NCI-H2081 treated with DMSO at 0.1 percent for 48 hours (cell line): ENCODE results near the gene ANKS1B.

Source experiments
- DNase-seq: peaks from one replicate; lab custom pipeline; 2025; lab: John Stamatoyannopoulos, UW

Gene ANKS1B

GRCh38 chr12:99573980-99574379 lies 410.8 kb downstream of the ANKS1B start:
- no peak for DNase-seq

GRCh38 chr12:99567072-99567471 lies 417.7 kb downstream of the ANKS1B start:
- DNase-seq, result no peak

GRCh38 chr12:99558109-99558508 lies 426.6 kb downstream of the ANKS1B start:
- no peak for DNase-seq

- no peak for DNase-seq
Observed at GRCh38 chr12:99553461-99553860, 431.3 kb downstream of the ANKS1B start.

GRCh38 chr12:99552022-99552421 lies 432.7 kb downstream of the ANKS1B start:
- DNase-seq, result no peak

- DNase-seq, result no peak
Observed at GRCh38 chr12:99549651-99550050, 435.1 kb downstream of the ANKS1B start.

GRCh38 chr12:99549196-99549595 lies 435.5 kb downstream of the ANKS1B start:
- no peak for DNase-seq

- no peak for DNase-seq
Observed at GRCh38 chr12:99544457-99544856, 440.3 kb downstream of the ANKS1B start.

- DNase-seq, result no peak
Observed at GRCh38 chr12:99529966-99530365, 454.8 kb downstream of the ANKS1B start.

GRCh38 chr12:99528478-99528877 lies 456.3 kb downstream of the ANKS1B start:
- DNase-seq, result no peak

GRCh38 chr12:99523853-99524252 lies 460.9 kb downstream of the ANKS1B start:
- DNase-seq, result no peak

- no peak for DNase-seq
Observed at GRCh38 chr12:99522456-99522855, 462.3 kb downstream of the ANKS1B start.

- DNase-seq, result no peak
Observed at GRCh38 chr12:99521664-99522063, 463.1 kb downstream of the ANKS1B start.

- DNase-seq, result no peak
Observed at GRCh38 chr12:99513066-99513465, 471.7 kb downstream of the ANKS1B start.

GRCh38 chr12:99505805-99506204 lies 478.9 kb downstream of the ANKS1B start:
- no peak for DNase-seq

GRCh38 chr12:99498756-99499155 lies 486.0 kb downstream of the ANKS1B start:
- DNase-seq, result no peak

GRCh38 chr12:99495799-99496198 lies 488.9 kb downstream of the ANKS1B start:
- no peak for DNase-seq

GRCh38 chr12:99493197-99493596 lies 491.5 kb downstream of the ANKS1B start:
- DNase-seq, result no peak

GRCh38 chr12:99486277-99486676 lies 498.5 kb downstream of the ANKS1B start:
- DNase-seq, result no peak

- no peak for DNase-seq
Observed at GRCh38 chr12:99479149-99479548, 505.6 kb downstream of the ANKS1B start.

GRCh38 chr12:99476956-99477355 lies 507.8 kb downstream of the ANKS1B start:
- DNase-seq, result no peak

- no peak for DNase-seq
Observed at GRCh38 chr12:99455350-99456035, 529.2 kb downstream of the ANKS1B start.

- no peak for DNase-seq
Observed at GRCh38 chr12:99454539-99455172, 530.1 kb downstream of the ANKS1B start.
